K562 (cell line): ENCODE results near the gene NUPR1. TPM values are rescaled to one million over a fixed set of nuclear protein-coding genes. Genes with fewer than 3 reads are reported as not detected.

Source experiments
- CHD4 ChIP-seq: fragments of 200-600 bp; sonication (generic); IDR thresholded peaks from 3 replicates; pipeline ENCODE4 v1.6.1; 2012; ENCODE audit warnings: low read depth, mild to moderate bottlenecking, mixed read lengths, low read length, inconsistent platforms; ENCODE audit not compliant: insufficient read depth, insufficient replicate concordance, poor library complexity, severe bottlenecking
- ELK1 ChIP-seq: sonication (generic); formaldehyde crosslinking; IDR thresholded peaks from 2 replicates; pipeline ENCODE4 v1.8.1; 2022; ENCODE audit warnings: missing genetic modification reagents
- FOSL1 ChIP-seq: fragments of 200-800 bp; sonication (Bioruptor generic); conservative IDR thresholded peaks from 2 replicates; pipeline ENCODE4 v1.6.1; 2016; ENCODE audit warnings: missing genetic modification characterization, missing compliant biosample characterization
- HINFP ChIP-seq: fragments of 450-650 bp; conservative IDR thresholded peaks from 2 replicates; pipeline ENCODE4 v1.6.1; 2016; ENCODE audit warnings: missing genetic modification characterization, low read depth, mild to moderate bottlenecking, control low read depth, missing compliant biosample characterization
- TEAD4 ChIP-seq, 2 experiments: sonication (generic) in 1 of 2; formaldehyde crosslinking in 1 of 2; IDR thresholded peaks; 2 replicates each; pipeline versions ENCODE4 v1.6.1 to v1.8.0; 2012 to 2022; ENCODE audit warnings: borderline replicate concordance in 1 of 2, inconsistent platforms in 1 of 2, low read length in 1 of 2, mild to moderate bottlenecking in 1 of 2, missing genetic modification reagents in 1 of 2
- THAP12 ChIP-seq: fragments of 250-450 bp; sonication (Bioruptor Pico); IDR thresholded peaks from 2 replicates; pipeline ENCODE4 v1.9.0; 2021; ENCODE audit warnings: mild to moderate bottlenecking, inconsistent platforms
- XRCC3 ChIP-seq: fragments of 450-650 bp; IDR thresholded peaks from 2 replicates; pipeline ENCODE4 v1.6.1; 2017; ENCODE audit warnings: mild to moderate bottlenecking, moderate library complexity
- ZNF165 ChIP-seq: fragments of 250-450 bp; sonication (Bioruptor Pico); IDR thresholded peaks from 2 replicates; pipeline ENCODE4 v1.4.0; 2020; ENCODE audit warnings: borderline replicate concordance
- ZNF384 ChIP-seq: IDR thresholded peaks from 2 replicates; pipeline ENCODE4 v1.6.1; 2012; ENCODE audit warnings: low read depth, low read length, improper control_type of control experiment
- ZNF507 ChIP-seq: conservative IDR thresholded peaks from 2 replicates; pipeline ENCODE4 v1.6.1; 2017; ENCODE audit warnings: missing genetic modification characterization, missing compliant biosample characterization
- ZNF561 ChIP-seq: fragments of 450-650 bp; formaldehyde crosslinking; conservative IDR thresholded peaks from 2 replicates; pipeline ENCODE4 v1.4.0; 2020; ENCODE audit warnings: mild to moderate bottlenecking, moderate library complexity
- ZNF655 ChIP-seq: fragments of 250-450 bp; sonication (Bioruptor Pico); IDR thresholded peaks from 2 replicates; pipeline ENCODE4 v1.5.0; 2021
- ZNF717 ChIP-seq: fragments of 250-450 bp; sonication (Bioruptor Pico); IDR thresholded peaks from 2 replicates; pipeline ENCODE4 v1.5.0; 2021
- ZNF79 ChIP-seq: fragments of 250-450 bp; sonication (Bioruptor Pico); IDR thresholded peaks from 2 replicates; pipeline ENCODE4 v1.4.0; 2020; ENCODE audit warnings: low read depth, mild to moderate bottlenecking, moderate library complexity
- ZZZ3 ChIP-seq: fragments of 450-650 bp; IDR thresholded peaks from 2 replicates; pipeline ENCODE4 v1.6.1; 2016; ENCODE audit warnings: antibody characterized with exemption, mild to moderate bottlenecking, moderate library complexity
- polyA plus RNA-seq, 8 experiments: library from polyadenylated mRNA; depleted of rRNA in 4 of 8; stranded (reverse) in 5 of 8; unstranded in 3 of 8; fragments of >200 nt; fragmentation: Nextera tagmentation in 2 of 8; fragmentation: Illumina TruSeq in 1 of 8; extraction: Ambion mirVana in 2 of 8; extraction: Trizol in 1 of 8; gene quantifications; 2 replicates each; pipeline versions ENCODE4 v1.2.1 to v1.2.3, GENCODE V29; 2011 to 2014; ENCODE audit warnings: inconsistent platforms in 1 of 8, missing spikeins in 1 of 8
- total RNA-seq, 7 experiments: library from RNA; depleted of rRNA in 6 of 7; stranded (reverse); fragments of >200 nt in 6 of 7; fragmentation: Illumina TruSeq in 2 of 7; extraction: Trizol in 2 of 7; gene quantifications; 2 replicates each; pipeline versions ENCODE4 v1.2.1 to v1.2.3, GENCODE V29; 2011 to 2021; ENCODE audit warnings: low replicate concordance in 1 of 7

The NUPR1 gene
- total and polyA plus RNA-seq, 9 of the 15 experiments (the other 6 are each of a cell fraction or from before 2014, with no cell fraction given): 0.07 to 1.5 (median 0.27) TPM

GRCh38 chr16:28538733-28539596, at the start of gene NUPR1 (continued):
- TF ChIP-seq HINFP (tag) (0 out of 2 replicates have a peak, but pooled peaks have one; percentile 49), ZNF561 (CRISPR knock-in tag) (no peak), ZNF79 (CRISPR knock-in tag) (0 out of 2 replicates have a peak, but pooled peaks have one; percentile 39), THAP12 (CRISPR knock-in tag) (no peak), ZZZ3 (no peak), ELK1 (CRISPR knock-in tag) (no peak), CHD4 (no peak), TEAD4 (IDR thresholded peaks at IDR 0.05; ENCODE audit: low read length) (no peak), TEAD4 (CRISPR knock-in tag; IDR thresholded peaks at IDR 0.05; ENCODE audit: borderline replicate concordance) (no peak), ZNF655 (no peak), ZNF384 (no peak), ZNF717 (no peak), FOSL1 (tag) (peak; percentile 43), XRCC3 (no peak), ZNF165 (CRISPR knock-in tag) (no peak), ZNF507 (no peak)
